ENCODE results near the gene FANCL.
"Not testable (repeated sequence)": the region's sequence is repeated elsewhere in the genome, so short reads cannot be mapped to it uniquely, and the experiment has no call there.

FANCL gene

GRCh38 chr2:58237741-58238140, 3.4 kb downstream of the FANCL start:
- ATAC-seq (replicated peaks; ENCODE audit: extremely low read depth, poor library complexity, severe bottlenecking), result no peak
- Mint-ChIP-seq H3K4me3 (no peak overlapping the region), H3K27me3 (no peaks in the 10 kb centered on the region), H3K36me3 (ENCODE audit: insufficient read depth) (peaks cover 4% of the 10 kb centered on the region), H3K4me1 (peaks cover 44% of the 10 kb centered on the region), H3K27ac (ENCODE audit: low read depth) (no peak overlapping the region), H3K9me3 (no peaks in the 10 kb centered on the region)
- DNase-seq (ENCODE audit: low spot score in 2 of 2), result no peak

DNA sequence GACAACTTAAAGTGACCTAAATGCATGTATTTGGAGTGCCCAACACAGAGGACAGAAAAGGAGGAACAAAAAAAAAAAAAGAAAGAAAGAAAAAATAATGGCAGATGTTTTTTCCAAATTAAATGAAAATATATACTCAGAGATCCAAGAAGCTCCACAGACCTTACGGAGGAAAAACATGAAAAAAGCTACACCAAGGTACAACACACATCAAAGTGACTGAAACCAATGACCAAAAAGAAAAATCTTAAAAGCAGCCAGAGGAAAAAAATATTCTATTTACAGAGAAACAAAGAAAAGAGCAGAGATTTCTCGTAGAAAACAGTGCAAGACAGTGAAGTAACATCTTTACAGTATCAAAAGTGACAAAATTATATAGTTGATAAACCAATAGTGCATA, 5.1 kb downstream of the FANCL start:
- H3K27me3 Mint-ChIP-seq, result no peaks in the 10 kb centered on the region
- no peak overlapping the region for H3K27ac Mint-ChIP-seq (ENCODE audit: low read depth)
- H3K36me3 Mint-ChIP-seq (ENCODE audit: insufficient read depth), result peaks cover 2% of the 10 kb centered on the region
- no peak for DNase-seq (ENCODE audit: low spot score in 2 of 2)
- H3K4me1 Mint-ChIP-seq, result peaks cover 40% of the 10 kb centered on the region
- H3K9me3 Mint-ChIP-seq, result no peaks in the 10 kb centered on the region
- H3K4me3 Mint-ChIP-seq, result no peak overlapping the region
- ATAC-seq (replicated peaks; ENCODE audit: extremely low read depth, poor library complexity, severe bottlenecking), result no peak

DNA sequence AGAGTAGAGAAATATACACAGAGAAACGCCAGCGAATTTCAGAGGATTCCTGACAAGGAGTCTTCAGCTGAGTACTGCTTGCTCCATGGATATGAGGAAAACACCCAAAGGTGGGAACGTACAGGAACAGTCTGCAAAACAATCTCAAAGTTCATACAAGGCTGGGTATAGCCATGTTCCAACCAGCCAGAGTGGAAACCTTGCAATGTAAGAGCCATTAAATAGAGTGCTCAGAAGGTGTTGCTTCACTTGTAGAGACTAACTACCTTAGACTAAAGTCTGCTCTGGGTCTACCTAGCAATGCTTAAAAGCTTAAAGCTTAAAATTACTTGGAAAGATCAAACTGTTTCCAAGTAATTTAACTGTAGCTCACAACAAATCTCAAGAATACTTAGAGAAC, 6.0 kb downstream of the FANCL start:
- H3K4me1 Mint-ChIP-seq, result peaks cover 32% of the 10 kb centered on the region

GRCh38 chr2:58228299-58228698, 12.8 kb downstream of the FANCL start:
- Mint-ChIP-seq H3K9me3 (no peaks in the 10 kb centered on the region), H3K36me3 (ENCODE audit: insufficient read depth) (no peaks in the 10 kb centered on the region), H3K4me3 (no peak overlapping the region), H3K27me3 (no peaks in the 10 kb centered on the region), H3K27ac (ENCODE audit: low read depth) (no peak overlapping the region), H3K4me1 (no peaks in the 10 kb centered on the region)
- no peak for DNase-seq (ENCODE audit: low spot score in 2 of 2)
- ATAC-seq (replicated peaks; ENCODE audit: extremely low read depth, poor library complexity, severe bottlenecking), result no peak

More for the DNA sequence above, 6.0 kb downstream of the FANCL start:
- ATAC-seq (replicated peaks; ENCODE audit: extremely low read depth, poor library complexity, severe bottlenecking) (no peak), DNase-seq (ENCODE audit: low spot score in 2 of 2) (no peak)
- Mint-ChIP-seq H3K4me3 (no peak overlapping the region), H3K9me3 (no peaks in the 10 kb centered on the region), H3K36me3 (ENCODE audit: insufficient read depth) (no peaks in the 10 kb centered on the region), H3K27me3 (no peaks in the 10 kb centered on the region), H3K27ac (ENCODE audit: low read depth) (no peak overlapping the region)

DNA sequence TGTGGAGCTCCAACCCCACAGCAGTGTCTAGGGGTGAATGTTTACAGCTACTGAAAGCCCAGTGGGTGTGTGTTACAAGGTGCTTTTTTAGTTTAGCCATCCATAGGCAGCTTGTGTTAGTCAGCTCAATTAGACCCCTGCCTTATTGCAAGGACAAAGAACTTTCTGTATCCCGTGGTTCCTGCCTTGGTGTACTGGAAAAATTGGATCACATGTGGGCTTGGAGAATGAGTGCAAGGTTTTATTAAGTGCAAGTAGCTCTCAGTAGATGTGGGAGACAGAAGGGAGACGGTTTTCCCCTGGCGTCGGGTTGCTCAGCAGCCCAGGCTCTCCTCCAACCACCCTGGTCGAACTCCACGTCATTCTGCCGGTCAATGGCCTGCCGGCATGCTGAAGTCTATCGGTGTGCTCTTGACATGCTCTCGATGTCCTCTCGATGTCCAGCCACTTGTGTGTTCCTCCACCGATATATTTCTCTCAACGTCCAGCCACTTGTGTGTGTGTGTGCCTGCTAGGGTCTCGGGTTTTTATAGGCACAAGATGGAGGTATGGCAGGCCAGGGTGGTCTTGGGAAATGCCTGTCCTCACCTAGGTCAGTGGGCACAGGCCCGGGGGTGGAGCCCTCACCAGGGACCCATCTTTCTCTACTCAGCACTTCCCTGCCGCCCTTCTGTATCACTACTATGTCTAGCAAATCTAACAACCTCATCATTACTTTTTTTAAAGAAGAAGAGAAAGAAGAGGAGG, 13.8 kb downstream of the FANCL start:
- Mint-ChIP-seq H3K27me3 (no peaks in the 10 kb centered on the region), H3K36me3 (ENCODE audit: insufficient read depth) (no peaks in the 10 kb centered on the region), H3K4me3 (no peak overlapping the region), H3K27ac (ENCODE audit: low read depth) (no peak overlapping the region), H3K9me3 (no peaks in the 10 kb centered on the region), H3K4me1 (no peaks in the 10 kb centered on the region)
- no peak for ATAC-seq (replicated peaks; ENCODE audit: extremely low read depth, poor library complexity, severe bottlenecking)
- DNase-seq (ENCODE audit: low spot score in 2 of 2), result no peak

- no peaks in the 10 kb centered on the region for H3K9me3 Mint-ChIP-seq
- no peak for ATAC-seq (replicated peaks; ENCODE audit: extremely low read depth, poor library complexity, severe bottlenecking)
- peaks cover 2% of the 10 kb centered on the region for H3K36me3 Mint-ChIP-seq (ENCODE audit: insufficient read depth)
- H3K4me3 Mint-ChIP-seq, result no peak overlapping the region
- no peaks in the 10 kb centered on the region for H3K4me1 Mint-ChIP-seq
- no peaks in the 10 kb centered on the region for H3K27me3 Mint-ChIP-seq
- H3K27ac Mint-ChIP-seq (ENCODE audit: low read depth), result no peak overlapping the region
- no peak for DNase-seq (ENCODE audit: low spot score in 2 of 2)
These were observed 19.2 kb downstream of the FANCL start for GRCh38 chr2:58221909-58222308.

- peaks cover 2% of the 10 kb centered on the region for H3K36me3 Mint-ChIP-seq (ENCODE audit: insufficient read depth)
- H3K4me3 Mint-ChIP-seq, result no peak overlapping the region
- no peak overlapping the region for H3K27ac Mint-ChIP-seq (ENCODE audit: low read depth)
- ATAC-seq (replicated peaks; ENCODE audit: extremely low read depth, poor library complexity, severe bottlenecking) (no peak), DNase-seq (ENCODE audit: low spot score in 2 of 2) (no peak)
- H3K27me3 Mint-ChIP-seq, result no peaks in the 10 kb centered on the region
- H3K4me1 Mint-ChIP-seq, result no peaks in the 10 kb centered on the region
- peaks cover 6% of the 10 kb centered on the region for H3K9me3 Mint-ChIP-seq
These were observed 25.7 kb downstream of the FANCL start for GRCh38 chr2:58215429-58215828.

DNA sequence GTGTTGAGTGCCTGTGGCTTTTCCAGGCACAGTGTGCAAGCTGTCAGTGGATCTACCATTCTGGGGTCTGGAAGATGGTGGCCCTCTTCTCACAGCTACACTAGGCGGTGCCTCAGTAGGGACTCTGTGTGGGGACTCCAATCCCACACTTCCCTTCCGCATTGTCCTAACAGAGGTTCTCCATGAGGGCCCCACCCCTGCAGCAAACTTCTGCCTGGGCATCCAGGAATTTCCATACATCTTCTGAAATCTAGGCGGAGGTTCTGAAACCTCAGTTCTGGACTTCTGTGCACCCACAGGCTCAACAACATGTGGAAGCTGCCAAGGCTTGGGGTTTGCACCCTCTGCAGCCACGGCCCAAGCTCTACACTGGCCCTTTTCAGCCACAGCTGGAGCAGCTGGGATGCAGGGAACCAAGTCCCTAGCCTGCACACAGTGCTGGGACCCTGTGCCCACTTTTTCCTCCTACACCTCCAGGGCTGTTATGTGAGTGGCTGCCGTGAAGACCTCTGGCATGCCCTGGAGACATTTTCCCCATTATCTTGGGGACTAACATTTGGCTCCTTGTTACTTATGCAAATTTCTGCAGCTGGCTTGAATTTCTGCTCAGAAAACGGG, 30.1 kb downstream of the FANCL start:
- H3K4me1 Mint-ChIP-seq; DNase-seq (ENCODE audit: low spot score in 2 of 2); ATAC-seq (replicated peaks; ENCODE audit: extremely low read depth, poor library complexity, severe bottlenecking); H3K36me3 Mint-ChIP-seq (ENCODE audit: insufficient read depth); H3K27me3 Mint-ChIP-seq; H3K27ac Mint-ChIP-seq (ENCODE audit: low read depth); H3K4me3 Mint-ChIP-seq: not testable (repeated sequence)
- H3K9me3 Mint-ChIP-seq, result peaks cover 11% of the 10 kb centered on the region

- no peak for ATAC-seq (replicated peaks; ENCODE audit: extremely low read depth, poor library complexity, severe bottlenecking)
These were observed 33.9 kb downstream of the FANCL start for GRCh38 chr2:58207189-58207588.

DNA sequence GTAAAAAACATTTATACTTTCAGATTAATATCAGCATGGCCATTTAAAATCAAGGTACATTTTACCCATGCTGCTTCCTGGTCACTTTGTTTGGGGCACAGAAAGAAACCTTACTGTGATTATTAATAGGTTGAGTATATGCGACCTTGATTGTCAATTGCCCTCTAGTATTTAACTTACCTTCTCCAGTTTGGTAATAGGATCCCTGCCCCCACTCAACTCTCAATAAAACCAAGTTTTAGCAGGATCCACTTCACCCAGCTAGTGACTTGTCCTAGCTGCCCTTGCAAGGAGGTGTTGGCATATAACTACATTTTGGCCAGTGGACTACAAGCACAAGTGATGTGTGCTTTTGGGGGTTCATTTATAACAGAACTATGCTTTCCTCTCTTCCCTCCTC, 34.3 kb downstream of the FANCL start:
- no peaks in the 10 kb centered on the region for H3K27me3 Mint-ChIP-seq

More at GRCh38 chr2:58207189-58207588, 33.9 kb downstream of the FANCL start:
- Mint-ChIP-seq H3K4me3 (no peak overlapping the region), H3K4me1 (no peaks in the 10 kb centered on the region), H3K27ac (ENCODE audit: low read depth) (no peak overlapping the region), H3K27me3 (no peaks in the 10 kb centered on the region), H3K36me3 (ENCODE audit: insufficient read depth) (peaks cover 3% of the 10 kb centered on the region), H3K9me3 (peaks cover 11% of the 10 kb centered on the region)
- DNase-seq (ENCODE audit: low spot score in 2 of 2), result no peak

GRCh38 chr2:58204195-58204959, 36.7 kb downstream of the FANCL start:
- H3K4me1 Mint-ChIP-seq, result no peaks in the 10 kb centered on the region
- H3K27ac Mint-ChIP-seq (ENCODE audit: low read depth), result no peak overlapping the region
- no peaks in the 10 kb centered on the region for H3K27me3 Mint-ChIP-seq
- H3K9me3 Mint-ChIP-seq, result no peaks in the 10 kb centered on the region
- H3K36me3 Mint-ChIP-seq (ENCODE audit: insufficient read depth), result peaks cover 3% of the 10 kb centered on the region
- no peak for ATAC-seq (replicated peaks; ENCODE audit: extremely low read depth, poor library complexity, severe bottlenecking)
- no peak overlapping the region for H3K4me3 Mint-ChIP-seq
- no peak for DNase-seq (ENCODE audit: low spot score in 2 of 2)

More for the DNA sequence above, 34.3 kb downstream of the FANCL start:
- no peak for DNase-seq (ENCODE audit: low spot score in 2 of 2)
- Mint-ChIP-seq H3K4me3 (no peak overlapping the region), H3K4me1 (no peaks in the 10 kb centered on the region), H3K9me3 (peaks cover 8% of the 10 kb centered on the region), H3K27ac (ENCODE audit: low read depth) (no peak overlapping the region), H3K36me3 (ENCODE audit: insufficient read depth) (peaks cover 3% of the 10 kb centered on the region)
- ATAC-seq (replicated peaks; ENCODE audit: extremely low read depth, poor library complexity, severe bottlenecking), result no peak

DNA sequence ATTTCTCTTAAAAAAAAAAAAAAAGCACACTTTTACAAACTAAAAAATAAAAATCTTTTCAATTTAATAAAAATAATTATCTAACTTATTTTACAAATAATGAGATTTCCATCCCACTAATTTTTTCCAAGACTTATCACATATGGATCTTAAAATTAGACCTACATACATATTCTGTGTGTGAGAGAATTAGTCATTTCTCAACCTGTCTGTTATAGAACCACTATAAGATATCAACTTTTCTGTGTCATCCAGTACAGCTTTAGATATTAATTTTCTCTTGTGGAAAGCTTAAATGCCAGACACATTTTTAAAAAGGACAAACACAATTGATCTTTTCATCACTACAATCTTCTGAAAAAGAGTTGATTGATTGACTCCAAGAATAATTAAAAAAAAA, 38.1 kb downstream of the FANCL start:
- Mint-ChIP-seq H3K4me1 (no peaks in the 10 kb centered on the region), H3K4me3 (no peak overlapping the region), H3K9me3 (no peaks in the 10 kb centered on the region), H3K27me3 (no peaks in the 10 kb centered on the region), H3K36me3 (ENCODE audit: insufficient read depth) (peaks cover 3% of the 10 kb centered on the region), H3K27ac (ENCODE audit: low read depth) (no peak overlapping the region)
- ATAC-seq (replicated peaks; ENCODE audit: extremely low read depth, poor library complexity, severe bottlenecking), result no peak
- DNase-seq (ENCODE audit: low spot score in 2 of 2), result no peak

- ATAC-seq (replicated peaks; ENCODE audit: extremely low read depth, poor library complexity, severe bottlenecking) (no peak), DNase-seq (ENCODE audit: low spot score in 2 of 2) (no peak)
- peaks cover 3% of the 10 kb centered on the region for H3K36me3 Mint-ChIP-seq (ENCODE audit: insufficient read depth)
- H3K27me3 Mint-ChIP-seq, result no peaks in the 10 kb centered on the region
- no peaks in the 10 kb centered on the region for H3K4me1 Mint-ChIP-seq
- no peaks in the 10 kb centered on the region for H3K9me3 Mint-ChIP-seq
- no peak overlapping the region for H3K27ac Mint-ChIP-seq (ENCODE audit: low read depth)
- no peak overlapping the region for H3K4me3 Mint-ChIP-seq
These were observed 38.7 kb downstream of the FANCL start for GRCh38 chr2:58202404-58202803.

Measured in central memory CD8-positive, alpha-beta T cell (primary cell).